ENCODE data around the gene APLP1. TPM values are rescaled to one million over a fixed set of nuclear protein-coding genes. Genes with fewer than 3 reads are reported as not detected.

The APLP1 gene
- total and polyA plus RNA-seq, 2 of the 4 experiments (the other 2 are of a cell fraction), result 4.7 to 41.0 TPM

DNA sequence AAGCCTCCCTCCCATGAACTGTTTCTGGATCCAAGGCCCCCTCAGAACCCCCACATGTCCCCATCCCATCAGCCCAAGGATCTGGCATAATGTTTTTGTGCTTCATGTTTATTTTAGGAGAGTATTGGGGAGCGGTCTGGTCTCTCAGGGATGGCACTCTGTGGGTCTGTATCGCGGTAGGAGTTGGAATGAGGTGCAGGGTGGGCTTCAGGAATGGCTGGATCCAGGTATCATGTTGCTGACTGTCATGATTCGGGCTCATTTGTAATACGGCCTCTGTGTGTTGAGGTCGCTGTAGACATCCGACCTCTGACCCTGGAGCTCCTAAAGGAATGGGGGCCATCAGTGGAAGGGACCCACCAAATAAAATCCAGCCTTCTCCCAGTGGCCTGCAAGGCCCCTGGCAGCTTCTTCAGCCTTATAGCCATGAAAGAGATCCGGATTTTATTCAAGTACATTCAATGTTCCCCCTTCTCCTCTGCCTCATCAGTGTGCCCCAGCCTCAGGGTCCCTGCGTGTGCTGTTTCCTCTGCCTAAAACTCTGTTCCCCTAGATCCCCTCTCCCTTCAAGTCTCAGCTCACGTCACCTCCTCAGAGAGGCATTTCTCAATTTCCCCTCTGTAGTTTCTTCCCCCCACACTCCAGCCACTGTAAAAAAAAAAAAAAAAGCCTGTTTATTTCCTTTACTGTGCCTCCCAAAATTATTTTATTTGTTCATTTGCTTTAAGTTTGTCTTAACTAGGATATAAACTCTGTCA is 36.1 kb downstream of the APLP1 start:
- TF ChIP-seq MAFK (IDR thresholded peaks at IDR 0.05; ENCODE audit: low read depth, low read length) (no peak), NFE2L2 (IDR thresholded peaks at IDR 0.05; ENCODE audit: low read depth, low read length) (no peak), RAD21 (IDR thresholded peaks at IDR 0.05; ENCODE audit: low read length) (no peak), RCOR1 (IDR thresholded peaks at IDR 0.05; ENCODE audit: insufficient replicate concordance, low read length) (no peak), BHLHE40 (IDR thresholded peaks at IDR 0.05; ENCODE audit: low read depth, low read length) (no peak), MAZ (IDR thresholded peaks at IDR 0.05; ENCODE audit: borderline replicate concordance, low read depth, low read length) (no peak), RFX5 (IDR thresholded peaks at IDR 0.05; ENCODE audit: low read depth, low read length) (no peak)
- TF ChIP-seq, protein P1, sequence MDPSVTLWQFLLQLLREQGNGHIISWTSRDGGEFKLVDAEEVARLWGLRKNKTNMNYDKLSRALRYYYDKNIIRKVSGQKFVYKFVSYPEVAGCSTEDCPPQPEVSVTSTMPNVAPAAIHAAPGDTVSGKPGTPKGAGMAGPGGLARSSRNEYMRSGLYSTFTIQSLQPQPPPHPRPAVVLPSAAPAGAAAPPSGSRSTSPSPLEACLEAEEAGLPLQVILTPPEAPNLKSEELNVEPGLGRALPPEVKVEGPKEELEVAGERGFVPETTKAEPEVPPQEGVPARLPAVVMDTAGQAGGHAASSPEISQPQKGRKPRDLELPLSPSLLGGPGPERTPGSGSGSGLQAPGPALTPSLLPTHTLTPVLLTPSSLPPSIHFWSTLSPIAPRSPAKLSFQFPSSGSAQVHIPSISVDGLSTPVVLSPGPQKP (IDR thresholded peaks at IDR 0.05; ENCODE audit: borderline replicate concordance, low read depth, low read length), result no peak
- in situ Hi-C loops (cut with MboI; ENCODE audit: low sequenced_read_pairs), result no loop called here

More for the DNA sequence above, 36.1 kb downstream of the APLP1 start:
- 91% methylated on average over 5 of the region's 10 CpGs; no CpG with 5 or more reads in 1 of the 2 experiments for WGBS, 2 experiments (ENCODE audit: extremely low coverage in 2 of 2, insufficient read length in 1 of 2)
- ATAC-seq (ENCODE audit: low read depth), result no peak
- Histone ChIP-seq H3K18ac (ENCODE audit: low read depth, low read length) (0 out of 2 replicates have a peak overlapping the region, but pooled peaks have one; percentile 24), H3K4ac (ENCODE audit: low read depth, low read length) (peak overlapping the region; percentile 72), H4K20me1 (ENCODE audit: insufficient read depth, low read length) (no peaks in the 10 kb centered on the region), H2BK15ac (ENCODE audit: low read depth, low read length) (peak overlapping the region; percentile 81; the same call in 1 of the 3 replicates), H3K27ac (ENCODE audit: insufficient read depth, low read length) (peak overlapping the region; percentile 80), H2BK20ac (ENCODE audit: low read depth, low read length) (peak overlapping the region; percentile 82), H2BK5ac (ENCODE audit: low read depth, low read length, poor library complexity, severe bottlenecking) (peak overlapping the region; percentile 71), H3K14ac (replicated peaks; ENCODE audit: low read depth, low read length) (no peak overlapping the region; the same call in 1 of the 2 replicates), H3K56ac (ENCODE audit: extremely low read depth, insufficient read depth, low read length) (no peak overlapping the region), H3K79me1 (ENCODE audit: low read depth in 1 of 2, low read length in 2 of 2) (peaks cover 0 to 7% of the 10 kb centered on the region in 2 experiments; a peak in 3 of 4 replicates), H2AK9ac (replicated peaks; ENCODE audit: low read depth, low read length, poor library complexity) (peak overlapping the region; percentile 69), H4K91ac (ENCODE audit: insufficient read depth, low read depth, low read length) (peak overlapping the region; percentile 51), H3K27me3 (ENCODE audit: control insufficient read depth, insufficient read depth, low read length) (no peaks in the 10 kb centered on the region), H3K4me1 (ENCODE audit: control insufficient read depth, insufficient read depth, low read length) (peaks cover 31% of the 10 kb centered on the region), H4K5ac (ENCODE audit: low read depth, low read length) (peak overlapping the region; percentile 55; the same call in 1 of the 2 replicates), H4K8ac (ENCODE audit: low read depth in 2 of 2, low read length in 2 of 2) (peak overlapping the region in 1 of 2 experiments; percentile 84; a peak in 2 of 4 replicates), H3K9me1 (ENCODE audit: insufficient read depth, low read length) (peaks cover 22% of the 10 kb centered on the region), H3K36me3 (ENCODE audit: control insufficient read depth, insufficient read depth, low read length) (no peaks in the 10 kb centered on the region), H3K4me2 (ENCODE audit: low read depth, low read length) (no peak overlapping the region), H3K9me3 (ENCODE audit: control insufficient read depth, insufficient read depth, low read length) (no peaks in the 10 kb centered on the region), H2AFZ (replicated peaks; ENCODE audit: low read length, poor library complexity) (peak overlapping the region; percentile 52), H3K9ac (ENCODE audit: low read depth, low read length) (peak overlapping the region; percentile 31; the same call in 1 of the 2 replicates), H3K4me3 (ENCODE audit: insufficient read depth, low read depth, low read length) (no peak overlapping the region), H2AK5ac (ENCODE audit: low read depth, low read length) (peak overlapping the region; percentile 76), H2BK120ac (ENCODE audit: low read depth, low read length) (peak overlapping the region; percentile 79), H3K23ac (ENCODE audit: low read depth, low read length) (no peak overlapping the region; the same call in 1 of the 2 replicates)
- intact Hi-C loops (cut with micrococcal nuclease), result no loop called here
- ChIA-PET CTCF (no interaction called here), POLR2A (ENCODE audit: unreplicated experiment) (no interaction called here)
- no TSS peak for BruUV-seq (replicated peaks)
- no peak for DNase-seq
- dilution Hi-C loops (cut with HindIII; ENCODE audit: low sequenced_read_pairs, unreplicated experiment), result no loop called here

Measured in IMR-90 (cell line).